ENCODE measurements around the gene LIMCH1.

- TF ChIP-seq POLR2AphosphoS5 (IDR thresholded peaks at IDR 0.05; ENCODE audit: borderline replicate concordance, low read depth, low read length) (no peak), EZH2 (IDR thresholded peaks at IDR 0.05) (no peak), FOXP2 (optimal IDR thresholded peaks at IDR 0.05; ENCODE audit: control extremely low read depth, extremely low read length, insufficient read depth) (no peak)
These were observed 37.7 kb downstream of the LIMCH1 start for GRCh38 chr4:41575665-41576064.
